Psoas muscle (tissue), 8 donors: ENCODE data around the gene CYBC1. TPM values are rescaled to one million over a fixed set of nuclear protein-coding genes. Genes with fewer than 3 reads are reported as not detected.

ENCODE experiments used
- ATAC-seq, 4 donors: fragments of 200-7000 bp; cut with Tn5 transposase; one replicate each; pipeline ENCODE4 v1.9.1; 2020; ENCODE audit warnings: moderate library complexity in 3 of 4, mild to moderate bottlenecking in 2 of 4
- DNase-seq, 2 donors: peaks; one replicate each; pipeline ENCODE4 v3.0.0-alpha.2; 2020
- H3K27ac ChIP-seq: fragments of 200-600 bp; one replicate; pipeline ENCODE4 v1.8.0; 2022
- H3K27me3 ChIP-seq, 3 donors: fragments of 200-600 bp in 1 of 3; one replicate each; pipeline versions ENCODE4 v1.6.1 to v1.8.0; 2013 to 2022; ENCODE audit warnings: low read length in 2 of 3, mild to moderate bottlenecking in 2 of 3, moderate library complexity in 1 of 3; ENCODE audit not compliant: insufficient read depth in 3 of 3
- H3K36me3 ChIP-seq, 2 donors: fragments of 200-600 bp in 1 of 2; one replicate each; pipeline versions ENCODE4 v1.6.1 to v1.8.0; 2013 to 2022; ENCODE audit warnings: low read depth in 1 of 2, mild to moderate bottlenecking in 1 of 2, moderate library complexity in 1 of 2; ENCODE audit not compliant: insufficient read depth in 1 of 2
- H3K4me1 ChIP-seq: fragments of 200-600 bp; one replicate; pipeline ENCODE4 v1.8.0; 2022
- H3K4me3 ChIP-seq: fragments of 200-600 bp; one replicate; pipeline ENCODE4 v1.8.0; 2022; ENCODE audit warnings: mild to moderate bottlenecking
- H3K9me3 ChIP-seq: fragments of 200-600 bp; one replicate; pipeline ENCODE4 v1.8.0; 2022
- CTCF ChIP-seq: fragments of 200-600 bp; IDR thresholded peaks from one replicate; pipeline ENCODE4 v1.8.0; 2022; ENCODE audit warnings: antibody characterized with exemption
- WGBS, 3 donors: extraction: QIAGEN DNeasy Blood & Tissue Kit; methylation state at CpG; one replicate each; pipeline versions ENCODE4 v1.1.6 to v1.1.7; 2013; 5-methylcytosine and 5-hydroxymethylcytosine counted together
- intact Hi-C, 2 donors: fragments of 100-400 bp; cut with DNase I; formaldehyde crosslinking; loops; one replicate each; pipeline versions ENCODE4 v1.11.0 to v1.14.2; 2022
- polyA plus RNA-seq, 3 donors: library from polyadenylated mRNA; stranded (reverse); fragments of 200-250 nt; gene quantifications; one replicate each; pipeline ENCODE4 v1.2.3, GENCODE V29; 2013
- total RNA-seq, 4 donors: library from RNA; stranded (reverse); fragmentation: NEBNext Ultra II Directional in 2 of 4; extraction: Animal tissue kit (Norgen Biotek cat#: 25700) in 2 of 4; gene quantifications; one replicate each; pipeline versions ENCODE4 v1.2.1 to v1.2.4, GENCODE V29; 2021 to 2023
- donor health status: healthy with polysubstance abuse.
- donor health status: DM: no; HTN: no; CAD: no; lungs with moderate emphysema.
- donor health status: Bipolar disorder and iron deficiency.
- donor health status: healthy.
- donor health status: DM: yes; HTN: yes; CAD: no.
- donor health status: DM: no; HTN: no; CAD: no.
- donor health status: DM: no; HTN: no; CAD: no.
- donor health status: DM: yes; HTN: yes; CAD: no.

The CYBC1 gene
- total and polyA plus RNA-seq, 7 donors = 14.4 to 31.6 (median 19.1) TPM

- intact Hi-C loops = no loop called here
- Histone ChIP-seq H3K4me3 (no peak overlapping the region), H3K27ac (no peak overlapping the region)
Observed at GRCh38 chr17:82483204-82483660, 32.7 kb upstream of the CYBC1 start.

GRCh38 chr17:82480318-82480717 is 29.8 kb upstream of the CYBC1 start:
- WGBS, 3 donors = 69 to 77% (median 71%) methylated on average over 9 of the region's 9 CpGs
- H3K4me3 ChIP-seq = no peak overlapping the region
- no peaks in the 10 kb centered on the region for H3K27me3 ChIP-seq
- DNase-seq (no peak), ATAC-seq (no peak)
- H3K4me1 ChIP-seq = no peaks in the 10 kb centered on the region
- no peak for TF ChIP-seq CTCF
- H3K9me3 ChIP-seq = no peaks in the 10 kb centered on the region
- H3K27ac ChIP-seq = no peak overlapping the region
- peaks cover 0 to 98% of the 10 kb centered on the region in 2 donors for H3K36me3 ChIP-seq
- intact Hi-C loops = no loop called here

More at GRCh38 chr17:82483204-82483660, 32.7 kb upstream of the CYBC1 start:
- H3K27me3 ChIP-seq = no peaks in the 10 kb centered on the region
- ATAC-seq = no peak
- DNase-seq = no peak
- H3K36me3 ChIP-seq = peaks cover 0 to 100% of the 10 kb centered on the region in 2 donors
- H3K9me3 ChIP-seq = no peaks in the 10 kb centered on the region
- TF ChIP-seq CTCF = no peak
- peaks cover 4% of the 10 kb centered on the region for H3K4me1 ChIP-seq
- WGBS, 3 donors = 83 to 94% (median 86%) methylated on average over 6 of the region's 6 CpGs

- Histone ChIP-seq H3K27me3 (no peaks in the 10 kb centered on the region), H3K27ac (no peak overlapping the region), H3K4me1 (no peaks in the 10 kb centered on the region), H3K36me3 (peaks cover 0 to 98% of the 10 kb centered on the region in 2 donors), H3K4me3 (no peak overlapping the region), H3K9me3 (no peaks in the 10 kb centered on the region)
- intact Hi-C loops = no loop called here
- TF ChIP-seq CTCF = no peak
- WGBS, 3 donors = 71 to 73% (median 71%) methylated on average over 5 of the region's 5 CpGs
- DNase-seq (no peak), ATAC-seq (no peak)
Observed at GRCh38 chr17:82479602-82480001, 29.1 kb upstream of the CYBC1 start.

GRCh38 chr17:82477934-82478333 is 27.4 kb upstream of the CYBC1 start:
- WGBS, 3 donors = 90 to 94% (median 93%) methylated on average over 8 of the region's 8 CpGs
- no peaks in the 10 kb centered on the region for H3K4me1 ChIP-seq
- no peak for ATAC-seq

More at GRCh38 chr17:82477934-82478333, 27.4 kb upstream of the CYBC1 start:
- Histone ChIP-seq H3K4me3 (no peak overlapping the region), H3K27ac (no peak overlapping the region), H3K27me3 (no peaks in the 10 kb centered on the region), H3K36me3 (peaks cover 0 to 98% of the 10 kb centered on the region in 2 donors), H3K9me3 (no peaks in the 10 kb centered on the region)
- no peak for TF ChIP-seq CTCF
- intact Hi-C loops = no loop called here
- no peak for DNase-seq
